Stimulated activated memory B cell treated with anti-CD40 and anti-IgM and Interleukin-4, amounts not matched to agents 10 μg/mL and 1 μg/mL and 100 μg/mL, for 72 hours (primary cell): ENCODE data around the gene PRDM13.
"Not testable (repeated sequence)": the region's sequence is repeated elsewhere in the genome, so short reads cannot be mapped to it uniquely, and the experiment has no call there.

Experiments
- ATAC-seq: fragments of 150-1000 bp; cut with Tn5 transposase; 2 replicates; pipeline ENCODE4 v1.10.0; 2021
- H3K27ac Mint-ChIP-seq: one replicate; pipeline ENCODE4 v1.8.0; 2022; ENCODE audit warnings: mild to moderate bottlenecking, mixed read lengths
- H3K27me3 Mint-ChIP-seq: one replicate; pipeline ENCODE4 v1.8.0; 2022; ENCODE audit warnings: mixed read lengths
- H3K36me3 Mint-ChIP-seq: one replicate; pipeline ENCODE4 v1.8.0; 2022; ENCODE audit warnings: mixed read lengths
- H3K4me1 Mint-ChIP-seq: one replicate; pipeline ENCODE4 v1.8.0; 2022; ENCODE audit warnings: mixed read lengths
- H3K4me3 Mint-ChIP-seq: one replicate; pipeline ENCODE4 v1.8.0; 2022; ENCODE audit warnings: mild to moderate bottlenecking, moderate library complexity, mixed read lengths
- H3K9me3 Mint-ChIP-seq: one replicate; pipeline ENCODE4 v1.8.0; 2022; ENCODE audit warnings: mixed read lengths

The PRDM13 gene

GRCh38 chr6:99591673-99592364, 14.8 kb upstream of the PRDM13 start:
- Mint-ChIP-seq H3K9me3 (peaks cover 6% of the 10 kb centered on the region), H3K27me3 (peaks cover 86% of the 10 kb centered on the region)

GRCh38 chr6:99592900-99593299, 13.7 kb upstream of the PRDM13 start:
- H3K4me3 Mint-ChIP-seq = no peak overlapping the region
- H3K36me3 Mint-ChIP-seq = no peaks in the 10 kb centered on the region
- H3K4me1 Mint-ChIP-seq = peaks cover 22% of the 10 kb centered on the region
- H3K27me3 Mint-ChIP-seq = peaks cover 93% of the 10 kb centered on the region
- H3K9me3 Mint-ChIP-seq = peaks cover 6% of the 10 kb centered on the region
- ATAC-seq = no peak
- H3K27ac Mint-ChIP-seq = no peak overlapping the region

More at GRCh38 chr6:99591673-99592364, 14.8 kb upstream of the PRDM13 start:
- Mint-ChIP-seq H3K4me1 (peaks cover 22% of the 10 kb centered on the region), H3K4me3 (no peak overlapping the region), H3K36me3 (no peaks in the 10 kb centered on the region), H3K27ac (no peak overlapping the region)
- no peak for ATAC-seq

- peaks cover 92% of the 10 kb centered on the region for H3K27me3 Mint-ChIP-seq
- H3K9me3 Mint-ChIP-seq, H3K4me3 Mint-ChIP-seq, H3K27ac Mint-ChIP-seq, ATAC-seq, H3K36me3 Mint-ChIP-seq: not testable (repeated sequence)
- peaks cover 13% of the 10 kb centered on the region for H3K4me1 Mint-ChIP-seq
These were observed 11.9 kb upstream of the PRDM13 start for GRCh38 chr6:99594696-99595095.

GRCh38 chr6:99602520-99603420, 3.9 kb upstream of the PRDM13 start:
- Mint-ChIP-seq H3K9me3 (no peaks in the 10 kb centered on the region), H3K27ac (no peak overlapping the region), H3K4me3 (peak overlapping the region; percentile 43), H3K27me3 (peaks cover 85% of the 10 kb centered on the region), H3K36me3 (no peaks in the 10 kb centered on the region), H3K4me1 (peaks cover 25% of the 10 kb centered on the region)
- ATAC-seq = no peak

- peaks cover 25% of the 10 kb centered on the region for H3K4me1 Mint-ChIP-seq
- H3K27ac Mint-ChIP-seq = no peak overlapping the region
- peak overlapping the region; percentile 67 for H3K4me3 Mint-ChIP-seq
- no peak for ATAC-seq
- H3K9me3 Mint-ChIP-seq = no peaks in the 10 kb centered on the region
- no peaks in the 10 kb centered on the region for H3K36me3 Mint-ChIP-seq
- H3K27me3 Mint-ChIP-seq = peaks cover 87% of the 10 kb centered on the region
These were observed 3.0 kb upstream of the PRDM13 start for GRCh38 chr6:99603421-99604165.

GRCh38 chr6:99604166-99605073, 2.2 kb upstream of the PRDM13 start:
- peaks cover 87% of the 10 kb centered on the region for H3K27me3 Mint-ChIP-seq
- no peaks in the 10 kb centered on the region for H3K36me3 Mint-ChIP-seq
- H3K4me3 Mint-ChIP-seq = peak overlapping the region; percentile 67
- H3K9me3 Mint-ChIP-seq = no peaks in the 10 kb centered on the region
- no peak overlapping the region for H3K27ac Mint-ChIP-seq
- H3K4me1 Mint-ChIP-seq = peaks cover 25% of the 10 kb centered on the region
- no peak for ATAC-seq

GRCh38 chr6:99605074-99605734, 1.4 kb upstream of the PRDM13 start:
- no peak for ATAC-seq
- peak overlapping the region; percentile 31 for H3K4me3 Mint-ChIP-seq
- H3K27ac Mint-ChIP-seq = no peak overlapping the region
- peaks cover 25% of the 10 kb centered on the region for H3K4me1 Mint-ChIP-seq
- H3K9me3 Mint-ChIP-seq = no peaks in the 10 kb centered on the region
- peaks cover 84% of the 10 kb centered on the region for H3K27me3 Mint-ChIP-seq
- H3K36me3 Mint-ChIP-seq = no peaks in the 10 kb centered on the region

GRCh38 chr6:99605911-99606655, 550 bp upstream of the PRDM13 start:
- H3K27ac Mint-ChIP-seq = no peak overlapping the region
- H3K9me3 Mint-ChIP-seq = no peaks in the 10 kb centered on the region
- H3K27me3 Mint-ChIP-seq = peaks cover 90% of the 10 kb centered on the region
- H3K4me1 Mint-ChIP-seq = peaks cover 30% of the 10 kb centered on the region
- no peak for ATAC-seq
- no peaks in the 10 kb centered on the region for H3K36me3 Mint-ChIP-seq
- H3K4me3 Mint-ChIP-seq = no peak overlapping the region

- peaks cover 27% of the 10 kb centered on the region for H3K4me1 Mint-ChIP-seq
- no peaks in the 10 kb centered on the region for H3K36me3 Mint-ChIP-seq
- peaks cover 92% of the 10 kb centered on the region for H3K27me3 Mint-ChIP-seq
- no peaks in the 10 kb centered on the region for H3K9me3 Mint-ChIP-seq
- no peak overlapping the region for H3K4me3 Mint-ChIP-seq
- H3K27ac Mint-ChIP-seq = no peak overlapping the region
- no peak for ATAC-seq
These were observed 893 bp downstream of the PRDM13 start for GRCh38 chr6:99607416-99608036.

GRCh38 chr6:99608059-99608885, 1.6 kb downstream of the PRDM13 start:
- ATAC-seq = no peak

GRCh38 chr6:99608886-99609482, 2.4 kb downstream of the PRDM13 start:
- peaks cover 19% of the 10 kb centered on the region for H3K4me1 Mint-ChIP-seq
- H3K27me3 Mint-ChIP-seq = peaks cover 88% of the 10 kb centered on the region
- H3K9me3 Mint-ChIP-seq = no peaks in the 10 kb centered on the region
- no peak overlapping the region for H3K4me3 Mint-ChIP-seq
- H3K36me3 Mint-ChIP-seq = no peaks in the 10 kb centered on the region
- no peak overlapping the region for H3K27ac Mint-ChIP-seq
- no peak for ATAC-seq

More at GRCh38 chr6:99608059-99608885, 1.6 kb downstream of the PRDM13 start:
- Mint-ChIP-seq H3K4me3 (no peak overlapping the region), H3K36me3 (no peaks in the 10 kb centered on the region), H3K9me3 (no peaks in the 10 kb centered on the region), H3K27me3 (peaks cover 92% of the 10 kb centered on the region), H3K4me1 (peaks cover 21% of the 10 kb centered on the region), H3K27ac (no peak overlapping the region)

- no peaks in the 10 kb centered on the region for H3K36me3 Mint-ChIP-seq
- peaks cover 20% of the 10 kb centered on the region for H3K4me1 Mint-ChIP-seq
- no peak for ATAC-seq
- no peaks in the 10 kb centered on the region for H3K9me3 Mint-ChIP-seq
- no peak overlapping the region for H3K27ac Mint-ChIP-seq
- H3K4me3 Mint-ChIP-seq = no peak overlapping the region
- H3K27me3 Mint-ChIP-seq = peaks cover 88% of the 10 kb centered on the region
These were observed 3.4 kb downstream of the PRDM13 start for GRCh38 chr6:99609905-99610489.
